ENCODE measurements around the gene DAGLA. TPM values are rescaled to one million over a fixed set of nuclear protein-coding genes. Genes with fewer than 3 reads are reported as not detected.

The DAGLA gene
- total and polyA plus RNA-seq, 2 of the 13 experiments (the other 11 are each of a cell fraction or from before 2014, with no cell fraction given), result 2.6 to 3.9 TPM

DNA sequence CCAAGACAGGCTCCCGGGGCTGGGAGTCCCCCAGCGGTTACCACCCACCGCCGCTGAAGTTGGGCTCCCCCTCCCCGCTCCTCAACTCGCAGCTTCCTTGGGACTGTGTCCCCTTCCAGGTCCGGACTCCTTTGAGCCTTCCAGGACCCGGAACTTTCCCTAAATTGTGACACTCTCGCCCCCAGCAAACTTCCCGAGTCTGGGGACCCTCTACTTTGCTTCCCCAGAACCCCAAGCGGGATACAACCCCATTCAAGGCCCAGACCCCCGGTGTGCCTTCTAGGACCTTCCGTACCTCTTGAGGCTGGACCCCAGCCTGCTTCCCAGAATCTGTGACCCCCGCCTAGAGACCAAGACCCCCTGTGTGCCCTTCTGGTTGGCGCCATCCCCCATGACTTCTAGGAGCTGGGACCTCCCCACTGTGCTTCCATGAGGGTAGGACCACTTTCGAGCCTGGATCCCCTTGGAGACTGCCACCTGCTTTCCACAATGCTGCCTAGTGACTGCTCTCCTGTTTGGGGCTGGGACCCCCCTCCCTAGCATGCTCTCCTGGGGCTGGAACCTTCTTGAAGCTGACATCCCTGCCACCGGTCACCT lies 72.8 kb downstream of the DAGLA start (continued):
- TF ChIP-seq, protein P1, sequence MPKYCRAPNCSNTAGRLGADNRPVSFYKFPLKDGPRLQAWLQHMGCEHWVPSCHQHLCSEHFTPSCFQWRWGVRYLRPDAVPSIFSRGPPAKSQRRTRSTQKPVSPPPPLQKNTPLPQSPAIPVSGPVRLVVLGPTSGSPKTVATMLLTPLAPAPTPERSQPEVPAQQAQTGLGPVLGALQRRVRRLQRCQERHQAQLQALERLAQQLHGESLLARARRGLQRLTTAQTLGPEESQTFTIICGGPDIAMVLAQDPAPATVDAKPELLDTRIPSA (CRISPR knock-in tag; IDR thresholded peaks at IDR 0.05; ENCODE audit: borderline replicate concordance), result no peak
- TF ChIP-seq, protein P2, sequence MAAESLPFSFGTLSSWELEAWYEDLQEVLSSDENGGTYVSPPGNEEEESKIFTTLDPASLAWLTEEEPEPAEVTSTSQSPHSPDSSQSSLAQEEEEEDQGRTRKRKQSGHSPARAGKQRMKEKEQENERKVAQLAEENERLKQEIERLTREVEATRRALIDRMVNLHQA (CRISPR knock-in tag; IDR thresholded peaks at IDR 0.05), result no peak
- TF ChIP-seq, protein P3, sequence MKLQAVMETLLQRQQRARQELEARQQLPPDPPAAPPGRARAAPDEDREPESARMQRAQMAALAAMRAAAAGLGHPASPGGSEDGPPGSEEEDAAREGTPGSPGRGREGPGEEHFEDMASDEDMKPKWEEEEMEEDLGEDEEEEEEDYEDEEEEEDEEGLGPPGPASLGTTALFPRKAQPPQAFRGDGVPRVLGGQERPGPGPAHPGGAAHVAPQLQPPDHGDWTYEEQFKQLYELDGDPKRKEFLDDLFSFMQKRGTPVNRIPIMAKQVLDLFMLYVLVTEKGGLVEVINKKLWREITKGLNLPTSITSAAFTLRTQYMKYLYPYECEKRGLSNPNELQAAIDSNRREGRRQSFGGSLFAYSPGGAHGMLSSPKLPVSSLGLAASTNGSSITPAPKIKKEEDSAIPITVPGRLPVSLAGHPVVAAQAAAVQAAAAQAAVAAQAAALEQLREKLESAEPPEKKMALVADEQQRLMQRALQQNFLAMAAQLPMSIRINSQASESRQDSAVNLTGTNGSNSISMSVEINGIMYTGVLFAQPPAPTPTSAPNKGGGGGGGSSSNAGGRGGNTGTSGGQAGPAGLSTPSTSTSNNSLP (IDR thresholded peaks at IDR 0.05; ENCODE audit: low read depth, low read length), result no peak
- TF ChIP-seq KMT2B (CRISPR knock-in tag; IDR thresholded peaks at IDR 0.05) (0 out of 2 replicates have a peak, but pooled peaks have one; percentile 27), KLF16 (CRISPR knock-in tag; IDR thresholded peaks at IDR 0.05) (no peak), DNMT1 (CRISPR knock-in tag; IDR thresholded peaks at IDR 0.05) (0 out of 2 replicates have a peak, but pooled peaks have one; percentile 34), ZNF468 (CRISPR knock-in tag; IDR thresholded peaks at IDR 0.05) (0 out of 2 replicates have a peak, but pooled peaks have one; percentile 42), NRL (CRISPR knock-in tag; IDR thresholded peaks at IDR 0.05; ENCODE audit: borderline replicate concordance) (peak; percentile 48; the same call in 1 of the 2 replicates), ISL2 (CRISPR knock-in tag; IDR thresholded peaks at IDR 0.05) (no peak), MBD4 (IDR thresholded peaks at IDR 0.05; ENCODE audit: borderline replicate concordance, low read length) (no peak)
